SK-N-SH treated with all-trans-retinoic acid at 6 μM for 48 hours (cell line): ENCODE results near the gene LRBA.

ENCODE experiments used
- ATAC-seq: fragments of 200-7000 bp; cut with Tn5 transposase; 3 replicates; pipeline ENCODE4 v1.9.1; 2020; ENCODE audit warnings: mild to moderate bottlenecking, moderate library complexity
- BACH2 ChIP-seq: fragments of 250-450 bp; sonication (Bioruptor Pico); IDR thresholded peaks from 2 replicates; pipeline ENCODE4 v1.9.0; 2021; ENCODE audit warnings: mild to moderate bottlenecking, borderline replicate concordance
- CREB5 ChIP-seq: fragments of 250-450 bp; sonication (Bioruptor Pico); IDR thresholded peaks from 2 replicates; pipeline ENCODE4 v1.5.1; 2020; ENCODE audit warnings: low read depth, mild to moderate bottlenecking, moderate library complexity
- ESRRG ChIP-seq: fragments of 250-450 bp; sonication (Bioruptor Pico); IDR thresholded peaks from 2 replicates; pipeline ENCODE4 v1.6.1; 2021; ENCODE audit warnings: mild to moderate bottlenecking
- GLIS3 ChIP-seq: fragments of 250-450 bp; sonication (Bioruptor Pico); IDR thresholded peaks from 2 replicates; pipeline ENCODE4 v1.5.0; 2020; ENCODE audit warnings: mild to moderate bottlenecking, moderate library complexity
- ISL1 ChIP-seq: fragments of 250-450 bp; sonication (Bioruptor Pico); IDR thresholded peaks from 2 replicates; pipeline ENCODE4 v2.1.2; 2022; ENCODE audit warnings: mild to moderate bottlenecking, moderate library complexity
- POU6F1 ChIP-seq: fragments of 250-450 bp; sonication (Bioruptor Pico); IDR thresholded peaks from 2 replicates; pipeline ENCODE4 v1.8.0; 2021; ENCODE audit warnings: low read depth, mild to moderate bottlenecking, moderate library complexity, borderline replicate concordance
- PPARA ChIP-seq: fragments of 250-450 bp; sonication (Bioruptor Pico); IDR thresholded peaks from 2 replicates; pipeline ENCODE4 v1.5.0; 2020; ENCODE audit warnings: mild to moderate bottlenecking, borderline replicate concordance
- RARB ChIP-seq: fragments of 250-450 bp; sonication (Bioruptor Pico); IDR thresholded peaks from 2 replicates; pipeline ENCODE4 v1.8.0; 2021; ENCODE audit warnings: mild to moderate bottlenecking, moderate library complexity
- SNAI2 ChIP-seq: fragments of 250-450 bp; sonication (Bioruptor Pico); IDR thresholded peaks from 2 replicates; pipeline ENCODE4 v1.5.0; 2020; ENCODE audit warnings: mild to moderate bottlenecking, moderate library complexity
- TCF4 ChIP-seq: fragments of 250-450 bp; sonication (Bioruptor Pico); IDR thresholded peaks from 2 replicates; pipeline ENCODE4 v1.8.0; 2021; ENCODE audit warnings: mild to moderate bottlenecking, moderate library complexity, borderline replicate concordance
- TOX ChIP-seq: fragments of 250-450 bp; sonication (Bioruptor Pico); IDR thresholded peaks from 2 replicates; pipeline ENCODE4 v1.8.0; 2021; ENCODE audit warnings: mild to moderate bottlenecking, moderate library complexity, borderline replicate concordance
- ZFP3 ChIP-seq: fragments of 250-450 bp; sonication (Bioruptor Pico); IDR thresholded peaks from 2 replicates; pipeline ENCODE4 v1.5.0; 2020; ENCODE audit warnings: mild to moderate bottlenecking, moderate library complexity
- ZFP30 ChIP-seq: fragments of 450-650 bp; formaldehyde crosslinking; IDR thresholded peaks from 2 replicates; pipeline ENCODE4 v1.5.0; 2022; ENCODE audit warnings: mild to moderate bottlenecking, moderate library complexity
- ZNF565 ChIP-seq: fragments of 450-650 bp; formaldehyde crosslinking; conservative IDR thresholded peaks from 2 replicates; pipeline ENCODE4 v1.5.0; 2020; ENCODE audit warnings: low read depth, mild to moderate bottlenecking, moderate library complexity
- ZNF70 ChIP-seq: fragments of 450-650 bp; formaldehyde crosslinking; IDR thresholded peaks from 2 replicates; pipeline ENCODE4 v1.5.0; 2020; ENCODE audit warnings: mild to moderate bottlenecking, moderate library complexity
- ZNF8 ChIP-seq: fragments of 450-650 bp; formaldehyde crosslinking; IDR thresholded peaks from 2 replicates; pipeline ENCODE4 v1.5.0; 2020; ENCODE audit warnings: mild to moderate bottlenecking, moderate library complexity
- TF ChIP-seq, protein P1 (sequence below): fragments of 250-450 bp; sonication (Bioruptor Pico); IDR thresholded peaks from 2 replicates; pipeline ENCODE4 v1.8.0; 2020; ENCODE audit warnings: mild to moderate bottlenecking, moderate library complexity, borderline replicate concordance
- TF ChIP-seq, protein P2 (sequence below): fragments of 250-450 bp; sonication (Bioruptor Pico); IDR thresholded peaks from 2 replicates; pipeline ENCODE4 v1.5.0; 2020; ENCODE audit warnings: mild to moderate bottlenecking, moderate library complexity
- TF ChIP-seq, protein P3 (sequence below): fragments of 250-450 bp; sonication (Bioruptor Pico); IDR thresholded peaks from 2 replicates; pipeline ENCODE4 v1.5.1; 2021; ENCODE audit warnings: mild to moderate bottlenecking, moderate library complexity

Gene LRBA

GRCh38 chr4:150280081-150280895 lies 734.8 kb downstream of the LRBA start:
- no peak for TF ChIP-seq PPARA
- TF ChIP-seq ZFP30 (CRISPR knock-in tag): no peak
- no peak for TF ChIP-seq GLIS3 (CRISPR knock-in tag)
- peak; percentile 78 for ATAC-seq

DNA sequence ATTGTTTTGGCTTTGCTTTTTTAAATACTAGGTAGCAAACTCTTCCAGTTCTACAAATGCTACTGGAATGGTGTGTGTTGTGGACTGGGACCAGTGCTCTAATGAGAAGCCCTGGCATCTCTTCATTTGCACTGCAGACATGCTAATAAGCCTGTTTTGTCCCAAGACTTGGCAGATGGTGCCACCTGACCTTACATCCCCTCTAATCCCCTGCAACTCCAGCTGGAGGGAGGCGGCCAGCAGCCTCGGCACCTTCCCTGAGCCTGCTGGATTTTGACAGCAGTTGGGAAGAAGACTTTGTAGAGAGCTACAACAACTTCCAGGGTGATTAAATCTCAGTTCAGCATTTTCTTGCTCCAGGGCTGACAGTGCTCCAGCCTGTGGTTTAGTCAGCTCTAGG lies 736.9 kb downstream of the LRBA start:
- TF ChIP-seq, protein P1, sequence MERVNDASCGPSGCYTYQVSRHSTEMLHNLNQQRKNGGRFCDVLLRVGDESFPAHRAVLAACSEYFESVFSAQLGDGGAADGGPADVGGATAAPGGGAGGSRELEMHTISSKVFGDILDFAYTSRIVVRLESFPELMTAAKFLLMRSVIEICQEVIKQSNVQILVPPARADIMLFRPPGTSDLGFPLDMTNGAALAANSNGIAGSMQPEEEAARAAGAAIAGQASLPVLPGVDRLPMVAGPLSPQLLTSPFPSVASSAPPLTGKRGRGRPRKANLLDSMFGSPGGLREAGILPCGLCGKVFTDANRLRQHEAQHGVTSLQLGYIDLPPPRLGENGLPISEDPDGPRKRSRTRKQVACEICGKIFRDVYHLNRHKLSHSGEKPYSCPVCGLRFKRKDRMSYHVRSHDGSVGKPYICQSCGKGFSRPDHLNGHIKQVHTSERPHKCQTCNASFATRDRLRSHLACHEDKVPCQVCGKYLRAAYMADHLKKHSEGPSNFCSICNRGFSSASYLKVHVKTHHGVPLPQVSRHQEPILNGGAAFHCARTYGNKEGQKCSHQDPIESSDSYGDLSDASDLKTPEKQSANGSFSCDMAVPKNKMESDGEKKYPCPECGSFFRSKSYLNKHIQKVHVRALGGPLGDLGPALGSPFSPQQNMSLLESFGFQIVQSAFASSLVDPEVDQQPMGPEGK: no peak
- TF ChIP-seq BACH2 (CRISPR knock-in tag) (no peak), ZFP3 (CRISPR knock-in tag) (no peak), ZNF70 (no peak), ZNF8 (no peak), ZNF565 (CRISPR knock-in tag) (no peak), ESRRG (no peak), TOX (CRISPR knock-in tag) (no peak), ISL1 (no peak), POU6F1 (CRISPR knock-in tag) (no peak), SNAI2 (no peak), ZFP30 (CRISPR knock-in tag) (no peak), GLIS3 (CRISPR knock-in tag) (no peak), TCF4 (CRISPR knock-in tag) (no peak), RARB (no peak), PPARA (no peak)
- TF ChIP-seq, protein P2, sequence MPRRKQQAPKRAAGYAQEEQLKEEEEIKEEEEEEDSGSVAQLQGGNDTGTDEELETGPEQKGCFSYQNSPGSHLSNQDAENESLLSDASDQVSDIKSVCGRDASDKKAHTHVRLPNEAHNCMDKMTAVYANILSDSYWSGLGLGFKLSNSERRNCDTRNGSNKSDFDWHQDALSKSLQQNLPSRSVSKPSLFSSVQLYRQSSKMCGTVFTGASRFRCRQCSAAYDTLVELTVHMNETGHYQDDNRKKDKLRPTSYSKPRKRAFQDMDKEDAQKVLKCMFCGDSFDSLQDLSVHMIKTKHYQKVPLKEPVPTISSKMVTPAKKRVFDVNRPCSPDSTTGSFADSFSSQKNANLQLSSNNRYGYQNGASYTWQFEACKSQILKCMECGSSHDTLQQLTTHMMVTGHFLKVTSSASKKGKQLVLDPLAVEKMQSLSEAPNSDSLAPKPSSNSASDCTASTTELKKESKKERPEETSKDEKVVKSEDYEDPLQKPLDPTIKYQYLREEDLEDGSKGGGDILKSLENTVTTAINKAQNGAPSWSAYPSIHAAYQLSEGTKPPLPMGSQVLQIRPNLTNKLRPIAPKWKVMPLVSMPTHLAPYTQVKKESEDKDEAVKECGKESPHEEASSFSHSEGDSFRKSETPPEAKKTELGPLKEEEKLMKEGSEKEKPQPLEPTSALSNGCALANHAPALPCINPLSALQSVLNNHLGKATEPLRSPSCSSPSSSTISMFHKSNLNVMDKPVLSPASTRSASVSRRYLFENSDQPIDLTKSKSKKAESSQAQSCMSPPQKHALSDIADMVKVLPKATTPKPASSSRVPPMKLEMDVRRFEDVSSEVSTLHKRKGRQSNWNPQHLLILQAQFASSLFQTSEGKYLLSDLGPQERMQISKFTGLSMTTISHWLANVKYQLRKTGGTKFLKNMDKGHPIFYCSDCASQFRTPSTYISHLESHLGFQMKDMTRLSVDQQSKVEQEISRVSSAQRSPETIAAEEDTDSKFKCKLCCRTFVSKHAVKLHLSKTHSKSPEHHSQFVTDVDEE (CRISPR knock-in tag): no peak
- TF ChIP-seq, protein P3, sequence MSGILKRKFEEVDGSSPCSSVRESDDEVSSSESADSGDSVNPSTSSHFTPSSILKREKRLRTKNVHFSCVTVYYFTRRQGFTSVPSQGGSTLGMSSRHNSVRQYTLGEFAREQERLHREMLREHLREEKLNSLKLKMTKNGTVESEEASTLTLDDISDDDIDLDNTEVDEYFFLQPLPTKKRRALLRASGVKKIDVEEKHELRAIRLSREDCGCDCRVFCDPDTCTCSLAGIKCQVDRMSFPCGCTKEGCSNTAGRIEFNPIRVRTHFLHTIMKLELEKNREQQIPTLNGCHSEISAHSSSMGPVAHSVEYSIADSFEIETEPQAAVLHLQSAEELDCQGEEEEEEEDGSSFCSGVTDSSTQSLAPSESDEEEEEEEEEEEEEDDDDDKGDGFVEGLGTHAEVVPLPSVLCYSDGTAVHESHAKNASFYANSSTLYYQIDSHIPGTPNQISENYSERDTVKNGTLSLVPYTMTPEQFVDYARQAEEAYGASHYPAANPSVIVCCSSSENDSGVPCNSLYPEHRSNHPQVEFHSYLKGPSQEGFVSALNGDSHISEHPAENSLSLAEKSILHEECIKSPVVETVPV (CRISPR knock-in tag): no peak
- ATAC-seq: no peak

DNA sequence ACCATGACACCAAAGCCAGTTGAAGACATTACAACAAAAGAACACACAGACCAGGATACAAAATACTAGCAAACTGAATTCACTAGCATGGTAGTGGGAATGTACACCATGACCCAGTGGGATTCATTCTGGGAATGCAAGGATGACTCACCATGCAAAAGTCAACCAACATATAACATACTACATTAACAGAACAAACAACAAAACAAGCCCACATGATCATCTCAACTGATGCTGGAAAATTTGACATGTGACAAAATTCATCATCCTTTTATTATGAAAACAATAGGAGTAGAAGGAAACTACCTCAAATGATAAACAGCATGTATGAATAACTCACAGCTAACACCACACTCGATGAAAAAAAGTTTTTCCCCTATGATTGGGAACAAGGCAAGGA lies 746.6 kb downstream of the LRBA start:
- TF ChIP-seq CREB5 (CRISPR knock-in tag) (no peak), ISL1 (no peak), ZNF565 (CRISPR knock-in tag) (no peak), POU6F1 (CRISPR knock-in tag) (no peak), ZFP3 (CRISPR knock-in tag) (no peak), GLIS3 (CRISPR knock-in tag) (no peak), ZFP30 (CRISPR knock-in tag) (no peak)
- TF ChIP-seq, all 23 proteins: peak for 0

More for the DNA sequence above, 746.6 kb downstream of the LRBA start:
- no peak; the same call in 2 of the 3 replicates for ATAC-seq
